ENCODE data around the gene KIAA0513. TPM values are rescaled to one million over a fixed set of nuclear protein-coding genes. Genes with fewer than 3 reads are reported as not detected.
A peak's percentile ranks its signal among the peaks of the same experiment; 100 is the strongest.

Gene KIAA0513
- total RNA-seq, 1 experiment from 2014 or later = 12.4 TPM

- no peak for DNase-seq
- Mint-ChIP-seq H3K36me3 (ENCODE audit: insufficient read depth, unreplicated experiment) (peaks cover 98% of the 10 kb centered on the region), H3K27me3 (ENCODE audit: unreplicated experiment) (no peaks in the 10 kb centered on the region), H3K9me3 (ENCODE audit: low read depth, unreplicated experiment) (no peaks in the 10 kb centered on the region), H3K27ac (ENCODE audit: unreplicated experiment) (no peak overlapping the region), H3K4me3 (ENCODE audit: low read depth, unreplicated experiment) (no peak overlapping the region), H3K4me1 (ENCODE audit: low read depth, unreplicated experiment) (peaks cover 58% of the 10 kb centered on the region)
- CTCF ChIA-PET = interaction anchor here (0.6 kb wide), 1 partner anchor 9 kb away, joined by 3 read pairs; no protein-coding TSS in a partner anchor
- intact Hi-C loops (cut with micrococcal nuclease; ENCODE audit: unreplicated experiment) = loop anchor here (5.0 kb wide), 1 partner anchor 37 kb away; the partner anchor contains the start of gene KIAA0513
- no TSS peak for BruUV-seq (replicated peaks)
- TF ChIP-seq CTCF (IDR thresholded peaks at IDR 0.05; ENCODE audit: unreplicated experiment) = no peak
Measured at GRCh38 chr16:84989749-84990620, 37.6 kb upstream of the KIAA0513 start.

GRCh38 chr16:84990782-84991181 lies 36.8 kb upstream of the KIAA0513 start:
- H3K27me3 Mint-ChIP-seq (ENCODE audit: unreplicated experiment) = no peaks in the 10 kb centered on the region
- peaks cover 98% of the 10 kb centered on the region for H3K36me3 Mint-ChIP-seq (ENCODE audit: insufficient read depth, unreplicated experiment)
- CTCF ChIA-PET = no interaction called here
- no TSS peak for BruUV-seq (replicated peaks)
- peaks cover 58% of the 10 kb centered on the region for H3K4me1 Mint-ChIP-seq (ENCODE audit: low read depth, unreplicated experiment)
- no peak overlapping the region for H3K4me3 Mint-ChIP-seq (ENCODE audit: low read depth, unreplicated experiment)
- intact Hi-C loops (cut with micrococcal nuclease; ENCODE audit: unreplicated experiment) = loop anchor here (5.0 kb wide), 1 partner anchor 37 kb away; the partner anchor contains the start of gene KIAA0513
- no peak for DNase-seq
- peak overlapping the region; percentile 95 for H3K27ac Mint-ChIP-seq (ENCODE audit: unreplicated experiment)
- no peaks in the 10 kb centered on the region for H3K9me3 Mint-ChIP-seq (ENCODE audit: low read depth, unreplicated experiment)
- TF ChIP-seq CTCF (IDR thresholded peaks at IDR 0.05; ENCODE audit: unreplicated experiment) = no peak

GRCh38 chr16:84992717-84993075 lies 34.9 kb upstream of the KIAA0513 start:
- CTCF ChIA-PET = no interaction called here
- intact Hi-C loops (cut with micrococcal nuclease; ENCODE audit: unreplicated experiment) = loop anchor here (5.0 kb wide), 1 partner anchor 35 kb away; the partner anchor contains the start of gene KIAA0513
- Mint-ChIP-seq H3K9me3 (ENCODE audit: low read depth, unreplicated experiment) (no peaks in the 10 kb centered on the region), H3K4me1 (ENCODE audit: low read depth, unreplicated experiment) (peaks cover 54% of the 10 kb centered on the region), H3K36me3 (ENCODE audit: insufficient read depth, unreplicated experiment) (peaks cover 97% of the 10 kb centered on the region), H3K27me3 (ENCODE audit: unreplicated experiment) (no peaks in the 10 kb centered on the region), H3K27ac (ENCODE audit: unreplicated experiment) (peak overlapping the region; percentile 95), H3K4me3 (ENCODE audit: low read depth, unreplicated experiment) (peak overlapping the region; percentile 37)
- BruUV-seq (replicated peaks) = no TSS peak
- TF ChIP-seq CTCF (IDR thresholded peaks at IDR 0.05; ENCODE audit: unreplicated experiment) = no peak
- DNase-seq = no peak

GRCh38 chr16:84993926-84994325 lies 33.7 kb upstream of the KIAA0513 start:
- Mint-ChIP-seq H3K4me1 (ENCODE audit: low read depth, unreplicated experiment) (peaks cover 62% of the 10 kb centered on the region), H3K27me3 (ENCODE audit: unreplicated experiment) (no peaks in the 10 kb centered on the region), H3K36me3 (ENCODE audit: insufficient read depth, unreplicated experiment) (peaks cover 96% of the 10 kb centered on the region), H3K4me3 (ENCODE audit: low read depth, unreplicated experiment) (peak overlapping the region; percentile 46), H3K9me3 (ENCODE audit: low read depth, unreplicated experiment) (no peaks in the 10 kb centered on the region), H3K27ac (ENCODE audit: unreplicated experiment) (peak overlapping the region; percentile 95)
- BruUV-seq (replicated peaks) = no TSS peak
- no peak for DNase-seq
- intact Hi-C loops (cut with micrococcal nuclease; ENCODE audit: unreplicated experiment) = loop anchor here (5.0 kb wide), 1 partner anchor 33 kb away; the partner anchor contains the start of gene KIAA0513
- TF ChIP-seq CTCF (IDR thresholded peaks at IDR 0.05; ENCODE audit: unreplicated experiment) = no peak
- CTCF ChIA-PET = interaction anchor here (0.7 to 1.6 kb wide), 8 partner anchors 11 to 98 kb away, joined by 3 to 13 read pairs (median 6); partner anchors contain the start of gene KIAA0513

Data from Calu3 (cell line).